Effector memory CD8-positive, alpha-beta T cell (primary cell): ENCODE results near the gene ZMIZ2.
"Not testable (repeated sequence)": the region's sequence is repeated elsewhere in the genome, so short reads cannot be mapped to it uniquely, and the experiment has no call there.

ENCODE experiments used
- ATAC-seq: fragments of 150-1000 bp; cut with Tn5 transposase; replicated peaks from 2 replicates; pipeline ENCODE4 v1.10.0; 2021; ENCODE audit warnings: mild to moderate bottlenecking, moderate library complexity
- DNase-seq, 3 experiments: peaks; one replicate each; pipeline ENCODE4 v3.0.0; 2021
- H3K27ac Mint-ChIP-seq, 2 donors: one replicate each; pipeline ENCODE4 v1.8.0; 2022; ENCODE audit warnings: mild to moderate bottlenecking in 2 of 2, mixed read lengths in 2 of 2, moderate library complexity in 2 of 2
- H3K27me3 Mint-ChIP-seq, 2 donors: one replicate each; pipeline ENCODE4 v1.8.0; 2022; ENCODE audit warnings: mixed read lengths in 2 of 2
- H3K36me3 Mint-ChIP-seq: one replicate; pipeline ENCODE4 v1.8.0; 2022; ENCODE audit warnings: mild to moderate bottlenecking, moderate library complexity, mixed read lengths; ENCODE audit not compliant: insufficient read depth
- H3K4me1 Mint-ChIP-seq, 2 donors: one replicate each; pipeline ENCODE4 v1.8.0; 2022; ENCODE audit warnings: low read depth in 2 of 2, mixed read lengths in 2 of 2
- H3K4me3 Mint-ChIP-seq, 2 donors: one replicate each; pipeline ENCODE4 v1.8.0; 2022; ENCODE audit warnings: mild to moderate bottlenecking in 2 of 2, mixed read lengths in 2 of 2, moderate library complexity in 2 of 2
- H3K9me3 Mint-ChIP-seq, 2 donors: one replicate each; pipeline ENCODE4 v1.8.0; 2022; ENCODE audit warnings: mixed read lengths in 2 of 2

The ZMIZ2 gene

GRCh38 chr7:44776211-44776610 is 27.6 kb downstream of the ZMIZ2 start:
- Mint-ChIP-seq H3K4me1 (peaks cover 5 to 7% of the 10 kb centered on the region in 2 donors), H3K36me3 (peaks cover 5% of the 10 kb centered on the region), H3K27me3 (no peaks in the 10 kb centered on the region)

GRCh38 chr7:44782460-44782859 is 33.8 kb downstream of the ZMIZ2 start:
- DNase-seq (no peak), ATAC-seq (no peak)
- Mint-ChIP-seq H3K4me3 (no peak overlapping the region), H3K9me3 (peaks cover 3 to 7% of the 10 kb centered on the region in 2 donors), H3K27me3 (no peaks in the 10 kb centered on the region), H3K4me1 (no peaks in the 10 kb centered on the region), H3K27ac (no peak overlapping the region), H3K36me3 (no peaks in the 10 kb centered on the region)

More at GRCh38 chr7:44776211-44776610, 27.6 kb downstream of the ZMIZ2 start:
- ATAC-seq: no peak
- no peak overlapping the region for H3K27ac Mint-ChIP-seq
- DNase-seq: no peak
- H3K9me3 Mint-ChIP-seq: no peaks in the 10 kb centered on the region
- no peak overlapping the region for H3K4me3 Mint-ChIP-seq

GRCh38 chr7:44783407-44783806 is 34.8 kb downstream of the ZMIZ2 start:
- no peak overlapping the region for H3K4me3 Mint-ChIP-seq
- H3K9me3 Mint-ChIP-seq: peaks cover 3 to 7% of the 10 kb centered on the region in 2 donors
- no peak overlapping the region for H3K27ac Mint-ChIP-seq
- ATAC-seq: no peak
- no peak for DNase-seq
- H3K36me3 Mint-ChIP-seq: no peaks in the 10 kb centered on the region
- no peaks in the 10 kb centered on the region for H3K4me1 Mint-ChIP-seq
- no peaks in the 10 kb centered on the region for H3K27me3 Mint-ChIP-seq

- no peaks in the 10 kb centered on the region for H3K27me3 Mint-ChIP-seq
- no peak overlapping the region for H3K27ac Mint-ChIP-seq
- H3K36me3 Mint-ChIP-seq: no peaks in the 10 kb centered on the region
- peaks cover 3 to 7% of the 10 kb centered on the region in 2 donors for H3K9me3 Mint-ChIP-seq
- no peaks in the 10 kb centered on the region for H3K4me1 Mint-ChIP-seq
- DNase-seq: no peak
- ATAC-seq: no peak
- H3K4me3 Mint-ChIP-seq: no peak overlapping the region
Observed at GRCh38 chr7:44784364-44784763, 35.7 kb downstream of the ZMIZ2 start.

- not testable (repeated sequence) for H3K36me3 Mint-ChIP-seq, H3K27me3 Mint-ChIP-seq, H3K9me3 Mint-ChIP-seq, DNase-seq, H3K4me3 Mint-ChIP-seq, H3K27ac Mint-ChIP-seq, H3K4me1 Mint-ChIP-seq, ATAC-seq
Observed at GRCh38 chr7:44785218-44785617, 36.6 kb downstream of the ZMIZ2 start.

GRCh38 chr7:44787041-44787440 is 38.4 kb downstream of the ZMIZ2 start:
- H3K27ac Mint-ChIP-seq: no peak overlapping the region

GRCh38 chr7:44787762-44788161 is 39.1 kb downstream of the ZMIZ2 start:
- Mint-ChIP-seq H3K4me3 (no peak overlapping the region), H3K9me3 (peaks cover 3 to 7% of the 10 kb centered on the region in 2 donors), H3K36me3 (no peaks in the 10 kb centered on the region), H3K27ac (no peak overlapping the region), H3K27me3 (no peaks in the 10 kb centered on the region), H3K4me1 (no peaks in the 10 kb centered on the region)
- DNase-seq (no peak), ATAC-seq (no peak)

More at GRCh38 chr7:44787041-44787440, 38.4 kb downstream of the ZMIZ2 start:
- H3K4me3 Mint-ChIP-seq: no peak overlapping the region
- DNase-seq (no peak), ATAC-seq (no peak)
- no peaks in the 10 kb centered on the region for H3K36me3 Mint-ChIP-seq
- no peaks in the 10 kb centered on the region for H3K27me3 Mint-ChIP-seq
- H3K4me1 Mint-ChIP-seq: no peaks in the 10 kb centered on the region
- H3K9me3 Mint-ChIP-seq: peaks cover 3 to 7% of the 10 kb centered on the region in 2 donors

GRCh38 chr7:44789990-44790389 is 41.3 kb downstream of the ZMIZ2 start:
- Mint-ChIP-seq H3K27ac (no peak overlapping the region), H3K27me3 (no peaks in the 10 kb centered on the region), H3K36me3 (no peaks in the 10 kb centered on the region), H3K4me3 (no peak overlapping the region), H3K9me3 (no peaks in the 10 kb centered on the region), H3K4me1 (no peaks in the 10 kb centered on the region)
- DNase-seq (no peak), ATAC-seq (no peak)

GRCh38 chr7:44791278-44792219 is 42.9 kb downstream of the ZMIZ2 start:
- Mint-ChIP-seq H3K27me3 (no peaks in the 10 kb centered on the region), H3K4me3 (no peak overlapping the region)
- ATAC-seq: no peak

GRCh38 chr7:44793919-44794318 is 45.3 kb downstream of the ZMIZ2 start:
- H3K9me3 Mint-ChIP-seq: no peaks in the 10 kb centered on the region
- DNase-seq (no peak), ATAC-seq (no peak)
- peaks cover 11 to 14% of the 10 kb centered on the region in 2 donors for H3K4me1 Mint-ChIP-seq
- no peak overlapping the region for H3K27ac Mint-ChIP-seq
- peaks cover 30% of the 10 kb centered on the region for H3K36me3 Mint-ChIP-seq
- H3K27me3 Mint-ChIP-seq: no peaks in the 10 kb centered on the region
- no peak overlapping the region for H3K4me3 Mint-ChIP-seq

More at GRCh38 chr7:44791278-44792219, 42.9 kb downstream of the ZMIZ2 start:
- DNase-seq: no peak
- Mint-ChIP-seq H3K9me3 (no peaks in the 10 kb centered on the region), H3K36me3 (peaks cover 7% of the 10 kb centered on the region), H3K27ac (peak overlapping the region in 1 of 2 donors; percentile 89), H3K4me1 (no peaks in the 10 kb centered on the region)

GRCh38 chr7:44794331-44794730 is 45.7 kb downstream of the ZMIZ2 start:
- Mint-ChIP-seq H3K27me3 (no peaks in the 10 kb centered on the region), H3K27ac (no peak overlapping the region), H3K4me3 (no peak overlapping the region), H3K36me3 (peaks cover 34% of the 10 kb centered on the region), H3K4me1 (peaks cover 11 to 16% of the 10 kb centered on the region in 2 donors), H3K9me3 (no peaks in the 10 kb centered on the region)
- ATAC-seq (no peak), DNase-seq (no peak)

- H3K27ac Mint-ChIP-seq: peak overlapping the region; percentile 96 to 98
- peaks cover 52% of the 10 kb centered on the region for H3K36me3 Mint-ChIP-seq
- no peaks in the 10 kb centered on the region for H3K9me3 Mint-ChIP-seq
- H3K27me3 Mint-ChIP-seq: no peaks in the 10 kb centered on the region
- H3K4me1 Mint-ChIP-seq: peaks cover 11 to 29% of the 10 kb centered on the region in 2 donors
- DNase-seq (no peak), ATAC-seq (peak; percentile 20)
- H3K4me3 Mint-ChIP-seq: peak overlapping the region; percentile 87 to 98
Observed at GRCh38 chr7:44796034-44796503, 47.4 kb downstream of the ZMIZ2 start.

GRCh38 chr7:44796504-44797328 is 48.1 kb downstream of the ZMIZ2 start, which contains the start of gene PPIA:
TSS of gene PPIA (plus strand) at chr7:44796681. CDS start at chr7:44796725, 44 bp downstream.
- Mint-ChIP-seq H3K27me3 (no peaks in the 10 kb centered on the region), H3K4me1 (peaks cover 11 to 36% of the 10 kb centered on the region in 2 donors), H3K36me3 (peaks cover 58% of the 10 kb centered on the region), H3K4me3 (peak within 1 kb of the TSS; percentile 87 to 98), H3K27ac (peak within 1 kb of the TSS; percentile 96 to 98), H3K9me3 (no peaks in the 10 kb centered on the region)
- ATAC-seq (peak; percentile 85), DNase-seq (peak; percentile 98)
